IMR-90 (cell line): ENCODE results near the gene CYP27B1. TPM values are rescaled to one million over a fixed set of nuclear protein-coding genes. Genes with fewer than 3 reads are reported as not detected.

Experiments
- ATAC-seq: fragments of 200-7000 bp; cut with Tn5 transposase; 2 replicates; pipeline ENCODE4 v1.9.1; 2020; ENCODE audit warnings: low read depth, mild to moderate bottlenecking, moderate library complexity
- BruUV-seq: library from RNA; stranded (reverse); fragments of 400-500 nt; replicated peaks from 2 replicates; lab custom pipeline; 2021; lab: Mats Ljungman, UMichigan
- CTCF ChIA-PET: fragments of 300-600 bp; formaldehyde crosslinking; extraction: SDS; loops from one replicate; lab custom pipeline; 2021; ENCODE audit warnings: antibody characterized with exemption; lab: Yijun Ruan, JAX
- POLR2A ChIA-PET: fragments of 300-600 bp; sonication (Branson Sonifier 250); formaldehyde crosslinking; loops from one replicate; lab custom pipeline; 2022; ENCODE audit warnings: antibody characterized with exemption; ENCODE audit not compliant: unreplicated experiment; lab: Charles Lee
- DNase-seq: peaks from one replicate; pipeline ENCODE4 v3.0.0; 2013
- H2AFZ ChIP-seq: replicated peaks from 2 replicates; pipeline ENCODE3; 2013; ENCODE audit warnings: low read length, mild to moderate bottlenecking; ENCODE audit not compliant: poor library complexity
- H2AK5ac ChIP-seq: 2 replicates; pipeline ENCODE4 v1.6.1; 2013; ENCODE audit warnings: low read depth, low read length, inconsistent platforms
- H2AK9ac ChIP-seq: replicated peaks from 2 replicates; pipeline ENCODE3; 2013; ENCODE audit warnings: mild to moderate bottlenecking, low read depth, low read length, moderate library complexity; ENCODE audit not compliant: poor library complexity
- H2BK120ac ChIP-seq: 2 replicates; pipeline ENCODE4 v1.6.1; 2013; ENCODE audit warnings: low read depth, low read length, inconsistent platforms
- H2BK15ac ChIP-seq: 3 replicates; pipeline ENCODE4 v1.6.1; 2013; ENCODE audit warnings: low read depth, low read length, inconsistent platforms
- H2BK20ac ChIP-seq: 2 replicates; pipeline ENCODE4 v1.6.1; 2013; ENCODE audit warnings: low read depth, mild to moderate bottlenecking, inconsistent platforms, low read length, moderate library complexity
- H2BK5ac ChIP-seq: 2 replicates; pipeline ENCODE4 v1.6.1; 2013; ENCODE audit warnings: mild to moderate bottlenecking, low read depth, low read length, inconsistent platforms; ENCODE audit not compliant: poor library complexity, severe bottlenecking
- H3K14ac ChIP-seq: replicated peaks from 2 replicates; pipeline ENCODE4 v1.6.1; 2013; ENCODE audit warnings: low read depth, low read length, inconsistent platforms
- H3K18ac ChIP-seq: 2 replicates; pipeline ENCODE4 v1.6.1; 2013; ENCODE audit warnings: low read depth, low read length, control low read depth
- H3K23ac ChIP-seq: 2 replicates; pipeline ENCODE4 v1.6.1; 2013; ENCODE audit warnings: low read depth, low read length, inconsistent platforms
- H3K27ac ChIP-seq: 2 replicates; pipeline ENCODE4 v1.5.1; 2013; ENCODE audit warnings: mild to moderate bottlenecking, control low read depth, low read length; ENCODE audit not compliant: insufficient read depth
- H3K27me3 ChIP-seq: 2 replicates; pipeline ENCODE4 v1.6.1; 2013; ENCODE audit warnings: low read length; ENCODE audit not compliant: control insufficient read depth, insufficient read depth
- H3K36me3 ChIP-seq: 2 replicates; pipeline ENCODE4 v1.6.1; 2013; ENCODE audit warnings: low read length, mixed read lengths; ENCODE audit not compliant: control insufficient read depth, insufficient read depth
- H3K4ac ChIP-seq: 2 replicates; pipeline ENCODE4 v1.6.1; 2013; ENCODE audit warnings: low read depth, low read length, inconsistent platforms
- H3K4me1 ChIP-seq: 2 replicates; pipeline ENCODE4 v1.6.1; 2013; ENCODE audit warnings: low read length, mixed read lengths; ENCODE audit not compliant: control insufficient read depth, insufficient read depth
- H3K4me2 ChIP-seq: 2 replicates; pipeline ENCODE4 v1.6.1; 2013; ENCODE audit warnings: low read depth, mild to moderate bottlenecking, control low read depth, low read length, moderate library complexity
- H3K4me3 ChIP-seq: 2 replicates; pipeline ENCODE4 v1.5.1; 2013; ENCODE audit warnings: low read depth, mild to moderate bottlenecking, control low read depth, low read length, moderate library complexity; ENCODE audit not compliant: insufficient read depth
- H3K56ac ChIP-seq: 2 replicates; pipeline ENCODE4 v1.6.1; 2013; ENCODE audit warnings: low read length, inconsistent platforms; ENCODE audit not compliant: insufficient read depth; ENCODE audit errors: extremely low read depth
- H3K79me1 ChIP-seq, 2 experiments: 2 replicates each; pipeline ENCODE4 v1.6.1; 2013; ENCODE audit warnings: low read length in 2 of 2, inconsistent platforms in 1 of 2, low read depth in 1 of 2
- H3K9ac ChIP-seq: 2 replicates; pipeline ENCODE4 v1.6.1; 2013; ENCODE audit warnings: low read depth, low read length, control low read depth
- H3K9me1 ChIP-seq: 2 replicates; pipeline ENCODE4 v1.6.1; 2013; ENCODE audit warnings: low read length, inconsistent platforms; ENCODE audit not compliant: insufficient read depth
- H3K9me3 ChIP-seq: 2 replicates; pipeline ENCODE4 v1.6.1; 2013; ENCODE audit warnings: low read length; ENCODE audit not compliant: control insufficient read depth, insufficient read depth
- H4K20me1 ChIP-seq: 2 replicates; pipeline ENCODE4 v1.6.1; 2013; ENCODE audit warnings: low read length, inconsistent platforms; ENCODE audit not compliant: insufficient read depth
- H4K5ac ChIP-seq: 2 replicates; pipeline ENCODE4 v1.6.1; 2013; ENCODE audit warnings: mild to moderate bottlenecking, low read depth, low read length, control low read depth
- H4K8ac ChIP-seq, 2 experiments: 2 replicates each; pipeline ENCODE4 v1.6.1; 2013; ENCODE audit warnings: low read depth in 2 of 2, low read length in 2 of 2, control low read depth in 1 of 2, inconsistent platforms in 1 of 2
- H4K91ac ChIP-seq: 2 replicates; pipeline ENCODE4 v1.6.1; 2013; ENCODE audit warnings: low read depth, low read length, inconsistent platforms; ENCODE audit not compliant: insufficient read depth
- BHLHE40 ChIP-seq: fragments of 150-350 bp; IDR thresholded peaks from 2 replicates; pipeline ENCODE4 v1.6.1; 2016; ENCODE audit warnings: mild to moderate bottlenecking, low read depth, low read length
- CEBPB ChIP-seq: IDR thresholded peaks from 2 replicates; pipeline ENCODE4 v1.6.1; 2012; ENCODE audit warnings: low read depth, low read length, improper control_type of control experiment
- POLR2A ChIP-seq: IDR thresholded peaks from 2 replicates; pipeline ENCODE4 v1.6.1; 2012; ENCODE audit warnings: mild to moderate bottlenecking, low read depth, low read length
- RAD21 ChIP-seq: IDR thresholded peaks from 2 replicates; pipeline ENCODE4 v1.6.1; 2012; ENCODE audit warnings: low read length, improper control_type of control experiment
- SMC3 ChIP-seq: fragments of 150-350 bp; IDR thresholded peaks from 2 replicates; pipeline ENCODE4 v1.6.1; 2016; ENCODE audit warnings: low read depth, mild to moderate bottlenecking, antibody characterized with exemption, low read length, moderate library complexity
- WGBS, 2 experiments: methylation state at CpG; one replicate each; pipeline versions ENCODE4 v1.1.5 to v1.1.7; 2013; ENCODE audit warnings: missing lambda C conversion rate in 2 of 2; ENCODE audit not compliant: insufficient read length in 1 of 2; ENCODE audit errors: extremely low coverage in 2 of 2; 5-methylcytosine and 5-hydroxymethylcytosine counted together
- dilution Hi-C: fragments of 300-500 bp; cut with HindIII; formaldehyde crosslinking; loops from one replicate; pipeline ENCODE4 v1.14.3; 2018; ENCODE audit warnings: low sequenced_read_pairs; ENCODE audit not compliant: unreplicated experiment
- in situ Hi-C: fragments of 300-500 bp; cut with MboI; formaldehyde crosslinking; loops from 3 replicates; pipeline ENCODE4 v1.14.3; 2019; ENCODE audit warnings: low sequenced_read_pairs, inconsistent platforms, mixed read lengths
- intact Hi-C: fragments of 100-400 bp; cut with micrococcal nuclease; formaldehyde crosslinking; loops from 2 replicates; pipeline ENCODE4 v1.10.0; 2022
- polyA plus RNA-seq, 3 experiments: library from polyadenylated mRNA; depleted of rRNA; stranded (reverse); fragments of >200 nt; gene quantifications; 2 replicates each; pipeline ENCODE4 v1.2.3, GENCODE V29; 2012; ENCODE audit warnings: low replicate concordance in 1 of 3
- total RNA-seq: library from RNA; depleted of rRNA; stranded (reverse); fragments of >200 nt; gene quantifications from 2 replicates; pipeline ENCODE4 v1.2.3, GENCODE V29; 2012
- TF ChIP-seq, protein P1 (sequence below): conservative IDR thresholded peaks from 2 replicates; pipeline ENCODE4 v1.5.1; 2012; ENCODE audit warnings: mild to moderate bottlenecking, low read depth, low read length, improper control_type of control experiment
- TF ChIP-seq, protein P2 (sequence below): fragments of 150-350 bp; IDR thresholded peaks from 2 replicates; pipeline ENCODE4 v1.6.1; 2017; ENCODE audit warnings: mild to moderate bottlenecking, antibody characterized with exemption, low read length, low read depth

Gene CYP27B1
- total and polyA plus RNA-seq, 2 of the 4 experiments (the other 2 are of a cell fraction) = 0.36 to 1.3 TPM

DNA sequence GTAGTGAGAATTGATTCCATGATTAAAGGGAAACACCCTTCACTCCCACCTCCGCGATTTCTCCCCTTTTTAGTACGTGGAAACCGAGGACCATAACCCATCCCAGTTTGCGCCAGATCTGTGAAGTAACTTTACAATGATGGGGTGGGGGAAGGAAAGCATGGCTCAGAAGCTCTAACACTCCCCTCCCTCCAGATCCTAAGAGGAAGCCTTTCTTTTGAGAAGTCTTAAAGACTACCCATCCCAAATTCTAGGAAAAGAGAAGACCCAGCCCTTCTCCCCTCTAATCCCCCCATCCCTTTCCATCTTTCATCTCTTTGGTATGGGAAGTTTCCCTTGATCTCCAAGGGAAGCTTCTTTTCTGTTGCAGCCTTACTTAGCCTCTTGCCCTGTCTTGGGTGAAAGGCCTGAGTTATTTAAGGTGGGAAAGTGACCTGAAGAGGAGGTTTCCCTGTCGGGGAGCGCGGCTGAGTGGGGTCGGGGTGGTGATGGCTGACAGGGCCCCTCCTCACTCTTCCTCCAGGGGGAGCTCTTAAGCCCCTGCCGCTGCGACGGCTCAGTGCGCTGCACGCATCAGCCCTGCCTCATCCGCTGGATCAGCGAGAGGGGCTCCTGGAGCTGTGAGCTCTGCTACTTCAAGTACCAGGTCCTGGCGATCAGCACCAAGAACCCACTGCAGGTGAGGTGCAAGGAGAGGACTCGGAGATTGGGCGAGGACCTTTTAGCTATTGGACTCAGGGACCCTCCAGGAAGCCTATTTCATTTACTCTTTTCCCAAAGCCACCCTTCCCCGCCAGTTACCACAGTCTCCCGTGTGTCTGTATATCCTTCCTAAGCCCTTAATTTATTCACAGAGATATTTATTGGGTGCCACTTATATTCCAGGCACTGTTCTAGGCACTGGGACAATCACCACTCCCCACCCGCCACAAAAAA lies 10.2 kb downstream of the CYP27B1 start:
- Histone ChIP-seq H2BK20ac (no peak overlapping the region), H3K27ac (no peak overlapping the region), H4K91ac (no peak overlapping the region), H3K18ac (no peak overlapping the region), H2AK5ac (no peak overlapping the region), H3K14ac (no peak overlapping the region), H3K23ac (no peak overlapping the region), H3K4me2 (peak overlapping the region; percentile 35), H2AK9ac (no peak overlapping the region), H3K56ac (no peak overlapping the region), H3K9ac (no peak overlapping the region), H3K9me1 (peaks cover 4% of the 10 kb centered on the region), H3K27me3 (peaks cover 10% of the 10 kb centered on the region), H2BK5ac (no peak overlapping the region), H3K9me3 (no peaks in the 10 kb centered on the region), H4K20me1 (no peaks in the 10 kb centered on the region; the same call in 1 of the 2 replicates), H3K4me3 (no peak overlapping the region), H3K4me1 (peaks cover 3% of the 10 kb centered on the region; the same call in 1 of the 2 replicates), H4K8ac (no peak overlapping the region), H2BK120ac (no peak overlapping the region), H4K5ac (no peak overlapping the region), H2BK15ac (no peak overlapping the region), H2AFZ (peak overlapping the region; percentile 12), H3K36me3 (peaks cover 9% of the 10 kb centered on the region), H3K4ac (no peak overlapping the region), H3K79me1 (peaks cover 0 to 9% of the 10 kb centered on the region in 2 experiments; a peak in 3 of 4 replicates)
- TF ChIP-seq BHLHE40 = no peak
- TF ChIP-seq CEBPB = no peak
- TF ChIP-seq, protein P1, sequence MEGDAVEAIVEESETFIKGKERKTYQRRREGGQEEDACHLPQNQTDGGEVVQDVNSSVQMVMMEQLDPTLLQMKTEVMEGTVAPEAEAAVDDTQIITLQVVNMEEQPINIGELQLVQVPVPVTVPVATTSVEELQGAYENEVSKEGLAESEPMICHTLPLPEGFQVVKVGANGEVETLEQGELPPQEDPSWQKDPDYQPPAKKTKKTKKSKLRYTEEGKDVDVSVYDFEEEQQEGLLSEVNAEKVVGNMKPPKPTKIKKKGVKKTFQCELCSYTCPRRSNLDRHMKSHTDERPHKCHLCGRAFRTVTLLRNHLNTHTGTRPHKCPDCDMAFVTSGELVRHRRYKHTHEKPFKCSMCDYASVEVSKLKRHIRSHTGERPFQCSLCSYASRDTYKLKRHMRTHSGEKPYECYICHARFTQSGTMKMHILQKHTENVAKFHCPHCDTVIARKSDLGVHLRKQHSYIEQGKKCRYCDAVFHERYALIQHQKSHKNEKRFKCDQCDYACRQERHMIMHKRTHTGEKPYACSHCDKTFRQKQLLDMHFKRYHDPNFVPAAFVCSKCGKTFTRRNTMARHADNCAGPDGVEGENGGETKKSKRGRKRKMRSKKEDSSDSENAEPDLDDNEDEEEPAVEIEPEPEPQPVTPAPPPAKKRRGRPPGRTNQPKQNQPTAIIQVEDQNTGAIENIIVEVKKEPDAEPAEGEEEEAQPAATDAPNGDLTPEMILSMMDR = peak; percentile 56
- 0 out of 2 replicates have a peak, but pooled peaks have one; percentile 6 for TF ChIP-seq SMC3
- TF ChIP-seq POLR2A = no peak
- TF ChIP-seq RAD21 = peak; percentile 28
- TF ChIP-seq, protein P2, sequence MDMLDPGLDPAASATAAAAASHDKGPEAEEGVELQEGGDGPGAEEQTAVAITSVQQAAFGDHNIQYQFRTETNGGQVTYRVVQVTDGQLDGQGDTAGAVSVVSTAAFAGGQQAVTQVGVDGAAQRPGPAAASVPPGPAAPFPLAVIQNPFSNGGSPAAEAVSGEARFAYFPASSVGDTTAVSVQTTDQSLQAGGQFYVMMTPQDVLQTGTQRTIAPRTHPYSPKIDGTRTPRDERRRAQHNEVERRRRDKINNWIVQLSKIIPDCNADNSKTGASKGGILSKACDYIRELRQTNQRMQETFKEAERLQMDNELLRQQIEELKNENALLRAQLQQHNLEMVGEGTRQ = no peak
- no peak for DNase-seq
- intact Hi-C loops (no loop called here), in situ Hi-C loops (no loop called here), dilution Hi-C loops (no loop called here)
- POLR2A ChIA-PET = no interaction called here
- CTCF ChIA-PET = interaction anchor here (0.7 kb wide), 1 partner anchor 186 kb away, joined by 3 read pairs; no protein-coding TSS in a partner anchor
- no TSS peak for BruUV-seq
- 64% methylated on average over 9 of the region's 22 CpGs; no CpG with 5 or more reads in 1 of the 2 experiments for WGBS, 2 experiments
- ATAC-seq = no peak
